ENCODE data around the gene MAGI2. TPM values are rescaled to one million over a fixed set of nuclear protein-coding genes. Genes with fewer than 3 reads are reported as not detected.

The MAGI2 gene
- total and polyA plus RNA-seq, 4 donors = 0.37 to 4.1 (median 1.4) TPM

DNA sequence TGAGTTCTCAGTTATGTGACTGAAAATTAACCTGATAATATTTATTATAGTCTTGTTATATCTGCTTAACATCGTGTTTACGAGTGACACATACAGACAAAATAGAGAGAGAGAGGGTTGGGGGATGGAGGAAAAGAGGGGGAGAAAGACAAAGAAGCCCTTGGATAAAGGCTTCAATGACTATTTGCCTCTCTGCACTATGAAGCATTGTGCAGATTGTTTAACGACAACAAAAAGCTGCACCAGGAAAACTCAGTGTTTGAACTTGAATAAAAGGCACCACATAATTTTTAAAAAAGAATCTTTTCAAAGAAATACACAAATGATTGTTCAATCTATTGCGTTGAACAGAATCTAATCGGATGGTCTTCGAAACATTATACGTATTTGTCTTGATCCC lies 27.8 kb downstream of the MAGI2 start:
- DNase-seq (ENCODE audit: low spot score) = no peak
- Histone ChIP-seq H3K9me3 (ENCODE audit: control insufficient read depth in 4 of 4, low read length in 3 of 4) (no peaks in the 10 kb centered on the region), H3K4me3 (ENCODE audit: low read depth in 1 of 3, low read length in 3 of 3) (no peak overlapping the region), H3K4me1 (ENCODE audit: control insufficient read depth in 4 of 4, insufficient read depth in 4 of 4, low read length in 3 of 4) (peaks cover 0 to 4% (median 0%) of the 10 kb centered on the region in 4 donors), H3K27ac (ENCODE audit: low read depth in 1 of 2, low read length in 2 of 2) (no peak overlapping the region), H3K27me3 (ENCODE audit: control insufficient read depth in 4 of 4, insufficient read depth in 4 of 4, low read length in 3 of 4) (no peaks in the 10 kb centered on the region), H3K9ac (ENCODE audit: low read depth in 1 of 2, low read length in 2 of 2) (no peak overlapping the region), H3K36me3 (ENCODE audit: control insufficient read depth in 4 of 4, insufficient read depth in 3 of 4, low read depth in 1 of 4, low read length in 3 of 4) (no peaks in the 10 kb centered on the region)
- TF ChIP-seq HNF4G (IDR thresholded peaks at IDR 0.05) = no peak
- TF ChIP-seq TAF1 (conservative IDR thresholded peaks at IDR 0.05) = no peak
- no peak for TF ChIP-seq RXRA (IDR thresholded peaks at IDR 0.05)
- no peak for TF ChIP-seq JUND (IDR thresholded peaks at IDR 0.05)
- no peak for TF ChIP-seq GABPA (IDR thresholded peaks at IDR 0.05 in 1 of 2, conservative IDR thresholded peaks at IDR 0.05 in 1 of 2)
- no peak for TF ChIP-seq YY1 (IDR thresholded peaks at IDR 0.05)
- TF ChIP-seq FOXA2 (IDR thresholded peaks at IDR 0.05) = no peak
- 86% methylated on average over 7 of the region's 7 CpGs for WGBS

DNA sequence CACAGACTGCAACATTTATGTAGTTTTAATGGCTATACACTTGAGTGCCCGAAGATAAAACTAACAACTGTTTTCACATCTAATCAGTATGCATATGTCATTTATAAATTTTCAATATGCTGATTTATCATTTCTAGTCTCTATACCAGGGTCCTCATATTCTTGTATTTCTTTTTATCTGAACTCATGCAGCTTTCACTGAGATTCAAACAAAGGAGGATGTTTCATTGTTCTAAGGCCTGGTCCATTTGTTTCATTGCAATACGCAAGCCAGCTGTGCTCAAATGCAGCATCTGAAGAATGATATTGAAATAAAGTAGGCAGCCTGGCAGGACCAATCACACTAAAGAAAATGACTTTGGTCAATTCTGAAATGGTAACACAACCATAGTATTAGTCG lies 31.7 kb downstream of the MAGI2 start:
- H3K27me3 ChIP-seq (ENCODE audit: control insufficient read depth in 4 of 4, insufficient read depth in 4 of 4, low read length in 3 of 4) = no peaks in the 10 kb centered on the region
- no peak overlapping the region for H3K4me3 ChIP-seq (ENCODE audit: low read depth in 1 of 3, low read length in 3 of 3)
- peaks cover 0 to 14% (median 2%) of the 10 kb centered on the region in 4 donors for H3K4me1 ChIP-seq (ENCODE audit: control insufficient read depth in 4 of 4, insufficient read depth in 4 of 4, low read length in 3 of 4)
- 95% methylated on average over 3 of the region's 3 CpGs for WGBS
- TF ChIP-seq, protein P1, sequence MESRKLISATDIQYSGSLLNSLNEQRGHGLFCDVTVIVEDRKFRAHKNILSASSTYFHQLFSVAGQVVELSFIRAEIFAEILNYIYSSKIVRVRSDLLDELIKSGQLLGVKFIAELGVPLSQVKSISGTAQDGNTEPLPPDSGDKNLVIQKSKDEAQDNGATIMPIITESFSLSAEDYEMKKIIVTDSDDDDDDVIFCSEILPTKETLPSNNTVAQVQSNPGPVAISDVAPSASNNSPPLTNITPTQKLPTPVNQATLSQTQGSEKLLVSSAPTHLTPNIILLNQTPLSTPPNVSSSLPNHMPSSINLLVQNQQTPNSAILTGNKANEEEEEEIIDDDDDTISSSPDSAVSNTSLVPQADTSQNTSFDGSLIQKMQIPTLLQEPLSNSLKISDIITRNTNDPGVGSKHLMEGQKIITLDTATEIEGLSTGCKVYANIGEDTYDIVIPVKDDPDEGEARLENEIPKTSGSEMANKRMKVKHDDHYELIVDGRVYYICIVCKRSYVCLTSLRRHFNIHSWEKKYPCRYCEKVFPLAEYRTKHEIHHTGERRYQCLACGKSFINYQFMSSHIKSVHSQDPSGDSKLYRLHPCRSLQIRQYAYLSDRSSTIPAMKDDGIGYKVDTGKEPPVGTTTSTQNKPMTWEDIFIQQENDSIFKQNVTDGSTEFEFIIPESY (IDR thresholded peaks at IDR 0.05) = no peak
- no peak for TF ChIP-seq SP1 (IDR thresholded peaks at IDR 0.05)
- no peak for TF ChIP-seq FOXA1 (IDR thresholded peaks at IDR 0.05)
- TF ChIP-seq FOXA2 (IDR thresholded peaks at IDR 0.05) = no peak
- no peak for TF ChIP-seq TAF1 (conservative IDR thresholded peaks at IDR 0.05)
- TF ChIP-seq GABPA (IDR thresholded peaks at IDR 0.05 in 1 of 2, conservative IDR thresholded peaks at IDR 0.05 in 1 of 2) = no peak
- TF ChIP-seq HNF4G (IDR thresholded peaks at IDR 0.05) = no peak
- no peak for TF ChIP-seq RXRA (IDR thresholded peaks at IDR 0.05)
- TF ChIP-seq, protein P2, sequence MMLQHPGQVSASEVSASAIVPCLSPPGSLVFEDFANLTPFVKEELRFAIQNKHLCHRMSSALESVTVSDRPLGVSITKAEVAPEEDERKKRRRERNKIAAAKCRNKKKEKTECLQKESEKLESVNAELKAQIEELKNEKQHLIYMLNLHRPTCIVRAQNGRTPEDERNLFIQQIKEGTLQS (IDR thresholded peaks at IDR 0.05) = no peak
- no peak for TF ChIP-seq JUND (IDR thresholded peaks at IDR 0.05)
- TF ChIP-seq, protein P3, sequence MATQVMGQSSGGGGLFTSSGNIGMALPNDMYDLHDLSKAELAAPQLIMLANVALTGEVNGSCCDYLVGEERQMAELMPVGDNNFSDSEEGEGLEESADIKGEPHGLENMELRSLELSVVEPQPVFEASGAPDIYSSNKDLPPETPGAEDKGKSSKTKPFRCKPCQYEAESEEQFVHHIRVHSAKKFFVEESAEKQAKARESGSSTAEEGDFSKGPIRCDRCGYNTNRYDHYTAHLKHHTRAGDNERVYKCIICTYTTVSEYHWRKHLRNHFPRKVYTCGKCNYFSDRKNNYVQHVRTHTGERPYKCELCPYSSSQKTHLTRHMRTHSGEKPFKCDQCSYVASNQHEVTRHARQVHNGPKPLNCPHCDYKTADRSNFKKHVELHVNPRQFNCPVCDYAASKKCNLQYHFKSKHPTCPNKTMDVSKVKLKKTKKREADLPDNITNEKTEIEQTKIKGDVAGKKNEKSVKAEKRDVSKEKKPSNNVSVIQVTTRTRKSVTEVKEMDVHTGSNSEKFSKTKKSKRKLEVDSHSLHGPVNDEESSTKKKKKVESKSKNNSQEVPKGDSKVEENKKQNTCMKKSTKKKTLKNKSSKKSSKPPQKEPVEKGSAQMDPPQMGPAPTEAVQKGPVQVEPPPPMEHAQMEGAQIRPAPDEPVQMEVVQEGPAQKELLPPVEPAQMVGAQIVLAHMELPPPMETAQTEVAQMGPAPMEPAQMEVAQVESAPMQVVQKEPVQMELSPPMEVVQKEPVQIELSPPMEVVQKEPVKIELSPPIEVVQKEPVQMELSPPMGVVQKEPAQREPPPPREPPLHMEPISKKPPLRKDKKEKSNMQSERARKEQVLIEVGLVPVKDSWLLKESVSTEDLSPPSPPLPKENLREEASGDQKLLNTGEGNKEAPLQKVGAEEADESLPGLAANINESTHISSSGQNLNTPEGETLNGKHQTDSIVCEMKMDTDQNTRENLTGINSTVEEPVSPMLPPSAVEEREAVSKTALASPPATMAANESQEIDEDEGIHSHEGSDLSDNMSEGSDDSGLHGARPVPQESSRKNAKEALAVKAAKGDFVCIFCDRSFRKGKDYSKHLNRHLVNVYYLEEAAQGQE (IDR thresholded peaks at IDR 0.05) = no peak
- no peak for TF ChIP-seq YY1 (IDR thresholded peaks at IDR 0.05)
- no peak for TF ChIP-seq HNF4A (conservative IDR thresholded peaks at IDR 0.05)
- TF ChIP-seq, protein P4, sequence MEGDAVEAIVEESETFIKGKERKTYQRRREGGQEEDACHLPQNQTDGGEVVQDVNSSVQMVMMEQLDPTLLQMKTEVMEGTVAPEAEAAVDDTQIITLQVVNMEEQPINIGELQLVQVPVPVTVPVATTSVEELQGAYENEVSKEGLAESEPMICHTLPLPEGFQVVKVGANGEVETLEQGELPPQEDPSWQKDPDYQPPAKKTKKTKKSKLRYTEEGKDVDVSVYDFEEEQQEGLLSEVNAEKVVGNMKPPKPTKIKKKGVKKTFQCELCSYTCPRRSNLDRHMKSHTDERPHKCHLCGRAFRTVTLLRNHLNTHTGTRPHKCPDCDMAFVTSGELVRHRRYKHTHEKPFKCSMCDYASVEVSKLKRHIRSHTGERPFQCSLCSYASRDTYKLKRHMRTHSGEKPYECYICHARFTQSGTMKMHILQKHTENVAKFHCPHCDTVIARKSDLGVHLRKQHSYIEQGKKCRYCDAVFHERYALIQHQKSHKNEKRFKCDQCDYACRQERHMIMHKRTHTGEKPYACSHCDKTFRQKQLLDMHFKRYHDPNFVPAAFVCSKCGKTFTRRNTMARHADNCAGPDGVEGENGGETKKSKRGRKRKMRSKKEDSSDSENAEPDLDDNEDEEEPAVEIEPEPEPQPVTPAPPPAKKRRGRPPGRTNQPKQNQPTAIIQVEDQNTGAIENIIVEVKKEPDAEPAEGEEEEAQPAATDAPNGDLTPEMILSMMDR (IDR thresholded peaks at IDR 0.05; ENCODE audit: low read depth, low read length, missing input control) = no peak
- no peak for TF ChIP-seq NR2F2 (IDR thresholded peaks at IDR 0.05)
- H3K9ac ChIP-seq (ENCODE audit: low read depth in 1 of 2, low read length in 2 of 2) = no peak overlapping the region
- no peaks in the 10 kb centered on the region for H3K9me3 ChIP-seq (ENCODE audit: control insufficient read depth in 4 of 4, low read length in 3 of 4)
- no peaks in the 10 kb centered on the region for H3K36me3 ChIP-seq (ENCODE audit: control insufficient read depth in 4 of 4, insufficient read depth in 3 of 4, low read depth in 1 of 4, low read length in 3 of 4)
- H3K27ac ChIP-seq (ENCODE audit: low read depth in 1 of 2, low read length in 2 of 2) = no peak overlapping the region
- no peak for DNase-seq (ENCODE audit: low spot score)

All from liver (tissue), 9 donors.